Activated CD4-positive, alpha-beta T cell treated with anti-CD3 and anti-CD28 coated beads, Interleukin-2, amount 50 U/mL, for 1 hour (primary cell): Measurements from ENCODE around the gene CCDC187.

Experiments used
- DNase-seq: peaks from one replicate; pipeline ENCODE4 v3.0.0-alpha.2; 2020

CCDC187 gene

GRCh38 chr9:136311051-136312008, 7.4 kb upstream of the CCDC187 start:
- no peak for DNase-seq

- no peak for DNase-seq
These were observed 6.6 kb upstream of the CCDC187 start for GRCh38 chr9:136310273-136311030.

- no peak for DNase-seq
These were observed 5.9 kb upstream of the CCDC187 start for GRCh38 chr9:136309806-136310220.

- no peak for DNase-seq
These were observed 5.4 kb upstream of the CCDC187 start for GRCh38 chr9:136309101-136309801.

DNA sequence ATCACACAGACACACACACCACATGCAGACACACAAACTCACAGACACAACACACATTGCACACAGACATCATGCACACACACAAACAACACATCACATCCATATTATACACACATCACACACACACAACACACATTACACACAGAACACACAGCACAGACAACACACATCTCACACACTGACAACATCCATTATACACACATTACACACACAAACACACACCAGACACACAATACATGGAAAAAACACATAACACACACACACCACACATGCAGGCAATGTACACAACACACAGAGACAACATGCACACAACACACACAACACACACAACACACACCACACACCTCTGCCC, 4.8 kb upstream of the CCDC187 start:
- DNase-seq, result no peak

GRCh38 chr9:136308006-136308701, 4.3 kb upstream of the CCDC187 start:
- no peak for DNase-seq

DNA sequence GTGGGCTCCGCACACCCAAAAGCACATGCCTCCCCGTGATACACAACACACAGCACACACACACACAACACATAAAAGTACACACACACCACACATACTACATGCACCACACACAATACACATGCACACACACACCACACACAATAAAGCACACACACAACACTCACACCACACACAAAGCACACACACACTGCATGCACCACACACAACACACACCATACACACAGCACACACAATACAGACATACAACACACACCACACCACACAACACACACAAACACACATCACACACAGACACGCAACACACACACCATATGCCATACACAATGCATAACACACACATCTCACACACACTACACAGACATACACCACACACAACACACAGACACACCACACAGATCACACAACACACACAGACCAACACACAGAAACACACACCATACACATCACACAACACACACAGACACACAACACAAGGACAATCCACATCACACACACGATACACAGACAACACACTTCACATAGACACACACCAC, 3.4 kb upstream of the CCDC187 start:
- no peak for DNase-seq

GRCh38 chr9:136306211-136307208, 2.6 kb upstream of the CCDC187 start:
- DNase-seq, result no peak

- DNase-seq, result no peak
These were observed 1.9 kb upstream of the CCDC187 start for GRCh38 chr9:136305804-136306203.

GRCh38 chr9:136304981-136305380, 1.1 kb upstream of the CCDC187 start:
- DNase-seq, result no peak

GRCh38 chr9:136304456-136304855, 562 bp upstream of the CCDC187 start:
- no peak for DNase-seq

DNA sequence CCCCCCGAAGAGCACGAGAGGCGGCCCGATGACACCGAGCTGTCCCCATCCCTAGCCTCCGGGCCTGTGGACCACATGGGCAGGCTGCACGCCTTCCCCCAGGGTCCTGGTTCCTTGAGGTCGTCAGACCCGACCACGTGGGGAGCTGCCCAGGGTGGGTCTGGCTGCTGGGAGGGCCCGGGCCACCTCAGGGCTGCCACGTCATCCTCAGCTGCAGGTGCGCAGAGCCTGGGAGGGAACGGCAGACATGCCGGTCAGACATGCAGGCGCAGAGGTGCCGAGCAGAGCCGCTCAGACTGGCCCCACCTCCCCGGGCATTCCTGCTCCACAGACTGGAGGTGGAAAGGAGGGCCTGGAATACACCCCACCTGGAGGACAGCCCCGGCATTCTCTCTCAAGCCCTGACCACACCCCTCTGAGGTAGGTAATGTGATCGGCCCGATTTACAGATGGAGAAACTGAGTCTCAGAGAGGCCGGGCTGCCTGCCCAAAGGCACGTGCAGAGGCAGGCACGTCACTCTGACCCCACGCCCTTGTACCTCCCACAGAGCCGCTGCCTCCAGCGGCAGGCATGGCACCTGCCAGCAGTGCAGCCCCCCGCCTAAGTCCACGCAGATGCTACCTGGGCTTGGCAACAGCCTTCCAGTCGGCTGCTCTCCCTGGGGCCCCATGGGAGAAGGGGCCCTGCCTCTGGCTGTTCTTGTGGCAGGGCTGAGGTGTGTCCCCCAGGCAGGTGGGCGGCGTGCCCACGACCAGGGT, 649 bp downstream of the CCDC187 start:
- no peak for DNase-seq

- DNase-seq, result no peak
These were observed 1.4 kb downstream of the CCDC187 start for GRCh38 chr9:136302527-136302926.

DNA sequence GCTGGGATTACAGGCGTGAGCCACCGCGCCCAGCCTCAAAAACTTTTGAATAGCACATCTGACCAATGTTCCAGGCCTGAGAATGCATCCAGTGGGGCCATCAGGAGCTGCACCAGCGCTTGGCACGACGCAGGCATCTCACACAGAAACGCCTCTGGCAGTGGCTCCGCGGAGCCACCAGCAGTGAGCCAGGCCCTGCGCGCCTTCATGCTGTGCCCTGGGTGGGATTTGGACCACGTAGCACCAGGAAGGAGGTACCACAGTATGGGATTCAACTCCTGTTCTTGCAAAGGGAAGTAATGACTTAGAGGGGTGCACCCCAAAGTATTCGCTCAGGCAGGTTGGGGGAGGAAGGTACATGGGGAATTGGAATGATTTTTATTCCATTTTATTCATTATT, 3.0 kb downstream of the CCDC187 start:
- DNase-seq, result no peak

- no peak for DNase-seq
These were observed 3.8 kb downstream of the CCDC187 start for GRCh38 chr9:136300016-136300545.

- DNase-seq, result no peak
These were observed 4.4 kb downstream of the CCDC187 start for GRCh38 chr9:136299541-136299940.

GRCh38 chr9:136299116-136299515, 4.8 kb downstream of the CCDC187 start:
- DNase-seq, result no peak

DNA sequence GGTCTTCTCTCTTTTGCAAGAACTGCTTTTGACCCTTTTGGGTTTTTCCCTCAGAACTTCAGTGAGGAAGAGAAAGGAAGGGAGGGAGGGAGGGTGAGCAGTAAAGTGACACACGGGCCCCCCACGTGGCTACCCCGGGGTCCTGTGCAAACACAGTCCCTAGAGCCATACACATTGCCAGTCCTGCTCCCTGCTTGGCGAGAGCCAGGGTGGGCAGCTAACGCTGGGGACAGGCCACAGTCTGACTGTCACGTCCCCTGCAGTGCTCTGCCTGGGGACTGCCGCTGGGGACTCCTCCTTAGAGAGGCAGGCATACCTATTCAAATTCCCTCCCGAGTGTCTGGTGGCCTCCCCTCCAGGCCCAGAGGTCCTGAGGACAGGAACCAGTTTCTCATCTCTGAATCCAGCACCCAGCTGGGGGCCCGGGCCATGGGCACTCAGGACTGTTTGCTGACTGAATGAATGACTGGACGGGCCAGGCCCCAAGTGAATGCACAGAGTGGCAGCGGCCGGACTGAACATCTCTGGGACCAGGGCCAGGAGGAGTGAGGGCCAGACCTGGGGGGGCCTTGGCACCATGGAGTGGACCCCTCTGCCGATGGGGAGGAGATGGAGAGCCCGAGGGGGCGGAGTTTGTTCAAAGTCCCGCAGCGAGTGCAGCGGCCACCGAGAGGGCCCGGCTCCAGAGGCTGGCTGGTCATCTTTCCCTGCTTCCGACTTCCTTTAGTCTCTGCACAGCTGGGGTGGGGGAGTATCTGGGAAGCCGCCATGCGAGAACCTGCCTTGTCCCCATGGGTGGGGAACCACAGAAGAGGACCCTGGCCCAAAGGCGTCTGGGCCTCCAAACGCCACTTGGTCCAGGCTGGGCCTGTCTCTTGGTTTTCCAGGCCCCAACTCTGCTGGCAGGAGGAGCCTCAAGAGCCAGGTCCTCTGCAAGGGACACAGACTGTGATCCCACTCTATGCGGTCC, 5.8 kb downstream of the CCDC187 start:
- DNase-seq, result no peak
